ENCODE measurements around the gene PTPRT. TPM values are rescaled to one million over a fixed set of nuclear protein-coding genes. Genes with fewer than 3 reads are reported as not detected.

Gene PTPRT
- total and polyA plus RNA-seq, 2 of the 4 experiments (the other 2 are of a cell fraction), result not detected

DNA sequence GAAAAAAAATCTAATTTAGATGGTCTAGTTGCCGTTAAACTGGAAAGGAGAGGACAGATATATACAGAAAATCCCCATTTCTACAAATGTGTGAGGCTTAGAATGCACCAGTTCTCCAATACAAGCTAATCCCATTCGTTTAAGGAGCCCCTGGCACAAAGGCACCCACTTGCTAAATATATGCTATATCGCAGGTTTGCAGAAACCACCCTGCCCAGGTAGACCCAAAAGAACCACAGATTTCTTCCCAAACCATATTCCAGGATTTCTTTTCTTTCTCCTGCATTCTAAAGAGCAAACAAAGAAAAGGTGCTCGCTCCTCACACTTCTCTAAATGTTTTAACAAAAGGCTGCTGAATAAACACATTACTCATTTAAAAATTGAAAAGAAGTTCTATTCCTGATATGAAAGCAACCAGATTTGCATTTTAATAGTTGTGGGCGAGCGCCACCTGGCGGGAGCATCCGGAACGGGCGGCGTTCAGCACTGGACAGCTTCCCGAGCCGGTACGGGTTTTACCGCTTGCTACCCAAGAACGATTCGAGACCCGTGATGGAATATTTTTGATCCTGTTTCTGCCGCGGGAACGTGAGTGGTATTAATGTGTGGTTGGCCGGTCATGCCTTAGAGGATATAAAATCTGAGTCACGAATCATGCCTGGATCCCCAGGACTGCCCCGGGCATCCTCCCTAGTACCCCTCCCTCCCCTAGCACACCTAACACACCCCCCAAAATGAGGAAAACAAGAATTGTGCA, 2.1 kb downstream of the PTPRT start (continued):
- TF ChIP-seq RFX5 (IDR thresholded peaks at IDR 0.05; ENCODE audit: low read depth, low read length), result no peak

DNA sequence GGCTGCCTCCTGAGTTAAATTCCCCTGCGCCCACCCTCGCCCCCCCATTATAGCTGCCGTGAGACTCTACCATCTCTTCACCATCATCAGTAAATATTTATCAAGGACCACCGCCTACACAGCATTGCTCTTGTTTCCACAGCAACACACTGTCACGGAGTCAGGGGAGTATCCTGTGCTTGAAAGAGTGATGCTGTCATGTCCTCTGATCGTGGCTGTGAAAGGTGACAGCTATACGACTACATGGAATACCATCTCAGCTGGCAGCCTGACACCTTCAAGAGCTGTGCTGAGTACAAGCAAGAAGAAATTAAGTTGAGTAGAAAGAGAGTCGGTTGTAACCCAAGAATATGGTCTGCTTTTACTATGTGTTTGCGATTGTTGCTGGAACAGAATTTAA, 3.4 kb downstream of the PTPRT start:
- no peak overlapping the region for H4K5ac ChIP-seq (ENCODE audit: low read depth, low read length)
- H2AFZ ChIP-seq (replicated peaks; ENCODE audit: low read length, poor library complexity), result no peak overlapping the region
- dilution Hi-C loops (cut with HindIII; ENCODE audit: low sequenced_read_pairs, unreplicated experiment), result no loop called here

More for the DNA sequence above, 3.4 kb downstream of the PTPRT start:
- H2AK5ac ChIP-seq (ENCODE audit: low read depth, low read length), result no peak overlapping the region
- ATAC-seq (ENCODE audit: low read depth), result no peak
- H3K79me1 ChIP-seq (ENCODE audit: low read depth in 1 of 2, low read length in 2 of 2), result no peaks in the 10 kb centered on the region
- H2BK20ac ChIP-seq (ENCODE audit: low read depth, low read length), result no peak overlapping the region
- no peak overlapping the region for H3K18ac ChIP-seq (ENCODE audit: low read depth, low read length)
- no peak overlapping the region for H3K27ac ChIP-seq (ENCODE audit: insufficient read depth, low read length)
- no peaks in the 10 kb centered on the region for H4K20me1 ChIP-seq (ENCODE audit: insufficient read depth, low read length)
- H2BK120ac ChIP-seq (ENCODE audit: low read depth, low read length), result no peak overlapping the region
- no peak overlapping the region for H3K14ac ChIP-seq (replicated peaks; ENCODE audit: low read depth, low read length)
- no peak overlapping the region for H3K56ac ChIP-seq (ENCODE audit: extremely low read depth, insufficient read depth, low read length)
- intact Hi-C loops (cut with micrococcal nuclease), result loop anchor here (5.0 kb wide), 1 partner anchor 221 kb away; no protein-coding TSS in a partner anchor
- ChIA-PET CTCF (no interaction called here), POLR2A (ENCODE audit: unreplicated experiment) (no interaction called here)
- H3K23ac ChIP-seq (ENCODE audit: low read depth, low read length), result no peak overlapping the region
- H3K27me3 ChIP-seq (ENCODE audit: control insufficient read depth, insufficient read depth, low read length), result peaks cover 18% of the 10 kb centered on the region
- no peaks in the 10 kb centered on the region for H3K9me1 ChIP-seq (ENCODE audit: insufficient read depth, low read length)
- no peak overlapping the region for H4K8ac ChIP-seq (ENCODE audit: low read depth in 2 of 2, low read length in 2 of 2)
- H3K4me1 ChIP-seq (ENCODE audit: control insufficient read depth, insufficient read depth, low read length), result no peaks in the 10 kb centered on the region
- no peaks in the 10 kb centered on the region for H3K36me3 ChIP-seq (ENCODE audit: control insufficient read depth, insufficient read depth, low read length)
- H3K4ac ChIP-seq (ENCODE audit: low read depth, low read length), result no peak overlapping the region
- no peak overlapping the region for H3K4me2 ChIP-seq (ENCODE audit: low read depth, low read length)
- H3K9ac ChIP-seq (ENCODE audit: low read depth, low read length), result no peak overlapping the region
- H3K4me3 ChIP-seq (ENCODE audit: insufficient read depth, low read depth, low read length), result no peak overlapping the region
- BruUV-seq (replicated peaks), result no TSS peak
- H3K9me3 ChIP-seq (ENCODE audit: control insufficient read depth, insufficient read depth, low read length), result no peaks in the 10 kb centered on the region
- no peak for DNase-seq
- in situ Hi-C loops (cut with MboI; ENCODE audit: low sequenced_read_pairs), result no loop called here
- H2BK5ac ChIP-seq (ENCODE audit: low read depth, low read length, poor library complexity, severe bottlenecking), result no peak overlapping the region
- no CpG with 5 or more reads among the region's 9 CpGs for WGBS, 2 experiments (ENCODE audit: extremely low coverage in 2 of 2, insufficient read length in 1 of 2)
- TF ChIP-seq CEBPB (IDR thresholded peaks at IDR 0.05; ENCODE audit: low read depth, low read length) (no peak), RFX5 (IDR thresholded peaks at IDR 0.05; ENCODE audit: low read depth, low read length) (no peak), MAFK (IDR thresholded peaks at IDR 0.05; ENCODE audit: low read depth, low read length) (no peak), MXI1 (IDR thresholded peaks at IDR 0.05; ENCODE audit: borderline replicate concordance, low read depth, low read length) (no peak), BHLHE40 (IDR thresholded peaks at IDR 0.05; ENCODE audit: low read depth, low read length) (no peak), POLR2A (IDR thresholded peaks at IDR 0.05; ENCODE audit: low read depth, low read length) (no peak), MAZ (IDR thresholded peaks at IDR 0.05; ENCODE audit: borderline replicate concordance, low read depth, low read length) (no peak), SMC3 (IDR thresholded peaks at IDR 0.05; ENCODE audit: low read depth, low read length) (no peak), RCOR1 (IDR thresholded peaks at IDR 0.05; ENCODE audit: insufficient replicate concordance, low read length) (no peak)
- H2BK15ac ChIP-seq (ENCODE audit: low read depth, low read length), result no peak overlapping the region
- H2AK9ac ChIP-seq (replicated peaks; ENCODE audit: low read depth, low read length, poor library complexity), result no peak overlapping the region
- H4K91ac ChIP-seq (ENCODE audit: insufficient read depth, low read depth, low read length), result no peak overlapping the region

Measured in IMR-90 (cell line).